Mesendoderm (in vitro differentiated cells): ENCODE data around the gene TIMELESS.

Source experiments
- DNase-seq: peaks from one replicate; pipeline ENCODE4 v3.0.0; 2013
- H2AK5ac ChIP-seq: 2 replicates; pipeline ENCODE4 v1.6.1; 2013; ENCODE audit warnings: low read length, inconsistent platforms
- H2BK120ac ChIP-seq: 2 replicates; pipeline ENCODE4 v1.6.1; 2013; ENCODE audit warnings: low read depth, mild to moderate bottlenecking, low read length, moderate library complexity, mixed read lengths
- H2BK15ac ChIP-seq: replicated peaks from 2 replicates; pipeline ENCODE4 v1.6.1; 2013; ENCODE audit warnings: low read depth, mild to moderate bottlenecking, moderate library complexity
- H2BK5ac ChIP-seq: 2 replicates; pipeline ENCODE4 v1.6.1; 2013; ENCODE audit warnings: low read length, inconsistent platforms
- H3K18ac ChIP-seq: 2 replicates; pipeline ENCODE4 v1.6.1; 2013; ENCODE audit warnings: mild to moderate bottlenecking, low read length, mixed read lengths
- H3K23ac ChIP-seq: one replicate; pipeline ENCODE4 v1.6.1; 2013; ENCODE audit warnings: low read length
- H3K27ac ChIP-seq: 2 replicates; pipeline ENCODE4 v1.5.1; 2013; ENCODE audit warnings: low read depth, mild to moderate bottlenecking, inconsistent platforms, low read length, moderate library complexity
- H3K27me3 ChIP-seq: 2 replicates; pipeline ENCODE4 v1.6.1; 2013; ENCODE audit warnings: low read length, control low read depth, mild to moderate bottlenecking, inconsistent platforms; ENCODE audit not compliant: insufficient read depth, poor library complexity
- H3K36me3 ChIP-seq: 2 replicates; pipeline ENCODE4 v1.6.1; 2013; ENCODE audit warnings: low read length, inconsistent platforms; ENCODE audit not compliant: control insufficient read depth, insufficient read depth
- H3K4ac ChIP-seq: one replicate; pipeline ENCODE4 v1.6.1; 2013; ENCODE audit warnings: low read depth, mild to moderate bottlenecking, low read length, moderate library complexity
- H3K4me1 ChIP-seq: 2 replicates; pipeline ENCODE4 v1.6.1; 2013; ENCODE audit warnings: low read depth, low read length, inconsistent platforms; ENCODE audit not compliant: control insufficient read depth
- H3K4me2 ChIP-seq: 2 replicates; pipeline ENCODE4 v1.6.1; 2013; ENCODE audit warnings: low read length
- H3K4me3 ChIP-seq: 2 replicates; pipeline ENCODE4 v1.5.1; 2013; ENCODE audit warnings: mild to moderate bottlenecking, low read length
- H3K56ac ChIP-seq: one replicate; pipeline ENCODE4 v1.6.1; 2013; ENCODE audit warnings: low read length
- H3K79me1 ChIP-seq: 2 replicates; pipeline ENCODE4 v1.6.1; 2013; ENCODE audit warnings: low read length, inconsistent platforms
- H3K79me2 ChIP-seq: 2 replicates; pipeline ENCODE4 v1.6.1; 2013; ENCODE audit warnings: mild to moderate bottlenecking, low read length; ENCODE audit not compliant: control insufficient read depth, insufficient read depth
- H3K9ac ChIP-seq: 2 replicates; pipeline ENCODE4 v1.6.1; 2013; ENCODE audit warnings: low read length, inconsistent platforms
- H4K5ac ChIP-seq: one replicate; pipeline ENCODE4 v1.6.1; 2013; ENCODE audit warnings: low read length
- H4K8ac ChIP-seq: one replicate; pipeline ENCODE4 v1.6.1; 2013; ENCODE audit warnings: low read depth, mild to moderate bottlenecking, control low read depth, low read length, moderate library complexity
- WGBS: extraction: QIAGEN DNeasy Blood & Tissue Kit; methylation state at CpG from one replicate; pipeline ENCODE4 v1.1.7; 2013; ENCODE audit warnings: low lambda C conversion rate, missing lambda C conversion rate; ENCODE audit not compliant: insufficient coverage; ENCODE audit errors: extremely low coverage; 5-methylcytosine and 5-hydroxymethylcytosine counted together

TIMELESS gene

DNA sequence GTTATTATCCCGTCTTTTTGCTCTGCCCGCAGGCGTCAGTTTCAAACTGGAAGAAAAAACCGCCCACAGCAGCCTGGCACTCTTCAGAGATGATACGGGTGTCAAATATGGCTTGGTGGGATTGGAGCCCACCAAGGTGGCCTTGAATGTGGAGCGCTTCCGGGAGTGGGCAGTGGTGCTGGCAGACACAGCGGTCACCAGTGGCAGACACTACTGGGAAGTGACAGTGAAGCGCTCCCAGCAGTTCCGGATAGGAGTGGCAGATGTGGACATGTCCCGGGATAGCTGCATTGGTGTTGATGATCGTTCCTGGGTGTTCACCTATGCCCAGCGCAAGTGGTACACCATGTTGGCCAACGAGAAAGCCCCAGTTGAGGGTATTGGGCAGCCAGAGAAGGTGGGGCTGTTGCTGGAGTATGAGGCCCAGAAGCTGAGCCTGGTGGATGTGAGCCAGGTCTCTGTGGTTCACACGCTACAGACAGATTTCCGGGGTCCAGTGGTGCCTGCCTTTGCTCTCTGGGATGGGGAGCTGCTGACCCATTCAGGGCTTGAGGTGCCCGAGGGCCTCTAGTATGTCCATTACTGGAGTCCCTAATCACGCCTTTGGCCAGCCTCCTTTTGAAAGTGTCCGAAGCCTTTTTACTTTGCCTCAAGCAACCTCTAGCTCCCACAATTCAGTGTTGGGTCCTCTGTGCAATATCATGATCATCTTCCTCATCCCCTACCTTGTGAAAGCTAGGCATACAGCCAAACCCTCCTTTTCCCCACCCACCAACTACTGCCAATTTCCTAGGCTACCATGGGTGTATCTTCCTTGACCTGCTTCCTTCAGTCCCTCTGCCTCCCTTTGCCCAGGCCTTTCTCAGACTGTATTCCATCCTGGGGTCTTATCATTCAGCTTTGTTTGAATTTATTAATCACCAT is 20.0 kb upstream of the TIMELESS start:
- H3K36me3 ChIP-seq: no peaks in the 10 kb centered on the region

DNA sequence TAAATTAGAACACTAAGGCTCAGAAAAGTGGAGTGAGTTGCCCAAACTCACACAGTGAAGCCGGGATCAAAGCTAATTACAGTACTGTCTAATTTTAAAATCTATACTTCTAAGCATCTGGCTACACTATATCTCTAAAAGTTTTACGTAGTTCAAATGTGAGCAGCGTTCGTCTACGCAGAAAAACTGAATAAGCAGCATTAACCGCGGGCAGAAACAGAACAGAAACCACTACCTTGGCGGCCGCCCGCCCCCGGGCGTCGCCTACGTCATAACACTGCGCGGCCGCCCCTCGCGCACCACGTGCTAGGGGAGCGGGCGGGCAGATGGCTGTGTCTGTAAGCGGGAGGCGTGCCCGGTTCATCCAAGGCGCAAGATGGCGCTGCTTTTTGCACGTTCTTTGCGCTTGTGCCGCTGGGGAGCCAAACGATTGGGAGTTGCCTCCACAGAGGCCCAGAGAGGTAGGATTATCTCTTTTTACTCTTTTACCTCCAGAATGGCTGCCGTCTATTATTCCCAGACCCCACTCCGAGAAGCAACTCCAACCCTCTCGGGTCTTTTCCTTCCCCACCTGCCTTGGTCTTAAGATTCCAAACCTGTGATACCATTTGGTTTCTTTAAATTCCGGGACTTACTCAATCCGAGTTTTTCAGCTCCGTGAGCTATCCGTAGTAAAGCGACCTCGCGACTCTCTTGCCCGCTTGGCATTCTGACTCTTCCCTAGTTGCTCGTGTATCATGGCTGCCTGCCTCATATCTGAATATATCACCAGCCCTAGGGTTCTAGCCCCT is 19.2 kb upstream of the TIMELESS start, which contains the start of gene SPRYD4:
SPRYD4 (plus strand) TSS at position 363 of the 791 bp plus-strand sequence; CDS start at position 377, 14 bp downstream.
- Histone ChIP-seq H3K56ac (peak within 1 kb of the TSS; percentile 91), H2BK15ac (no peak within 1 kb of the TSS), H2BK5ac (peak within 1 kb of the TSS; percentile 59), H3K4ac (peak within 1 kb of the TSS; percentile 98), H2BK120ac (no peak within 1 kb of the TSS), H2AK5ac (peak within 1 kb of the TSS; percentile 89), H3K4me3 (peak within 1 kb of the TSS; percentile 88), H3K27me3 (no peaks in the 10 kb centered on the region), H3K79me2 (peaks cover 13% of the 10 kb centered on the region), H3K79me1 (peaks cover 13% of the 10 kb centered on the region), H3K4me2 (peak within 1 kb of the TSS; percentile 94), H3K36me3 (no peaks in the 10 kb centered on the region), H3K18ac (peak within 1 kb of the TSS; percentile 71), H3K4me1 (peaks cover 5% of the 10 kb centered on the region), H3K9ac (peak within 1 kb of the TSS; percentile 97), H4K8ac (peak within 1 kb of the TSS; percentile 95), H3K23ac (peak within 1 kb of the TSS; percentile 50), H3K27ac (peak within 1 kb of the TSS; percentile 56), H4K5ac (peak within 1 kb of the TSS; percentile 94)
- peak; percentile 95 for DNase-seq
- no CpG with 5 or more reads among the region's 43 CpGs for WGBS

More for the DNA sequence above, 20.0 kb upstream of the TIMELESS start:
- Histone ChIP-seq H3K18ac (peak overlapping the region; percentile 71), H3K79me1 (peaks cover 13% of the 10 kb centered on the region), H3K4ac (peak overlapping the region; percentile 98), H2AK5ac (peak overlapping the region; percentile 89), H3K79me2 (peaks cover 13% of the 10 kb centered on the region), H3K27me3 (no peaks in the 10 kb centered on the region), H3K23ac (peak overlapping the region; percentile 50), H4K5ac (peak overlapping the region; percentile 94), H2BK15ac (no peak overlapping the region), H3K56ac (peak overlapping the region; percentile 91), H4K8ac (peak overlapping the region; percentile 95), H3K4me1 (peaks cover 5% of the 10 kb centered on the region), H2BK5ac (no peak overlapping the region), H2BK120ac (no peak overlapping the region), H3K4me2 (peak overlapping the region; percentile 94), H3K9ac (peak overlapping the region; percentile 97), H3K4me3 (peak overlapping the region; percentile 88), H3K27ac (no peak overlapping the region)
- no peak for DNase-seq
- WGBS: no CpG with 5 or more reads among the region's 19 CpGs

DNA sequence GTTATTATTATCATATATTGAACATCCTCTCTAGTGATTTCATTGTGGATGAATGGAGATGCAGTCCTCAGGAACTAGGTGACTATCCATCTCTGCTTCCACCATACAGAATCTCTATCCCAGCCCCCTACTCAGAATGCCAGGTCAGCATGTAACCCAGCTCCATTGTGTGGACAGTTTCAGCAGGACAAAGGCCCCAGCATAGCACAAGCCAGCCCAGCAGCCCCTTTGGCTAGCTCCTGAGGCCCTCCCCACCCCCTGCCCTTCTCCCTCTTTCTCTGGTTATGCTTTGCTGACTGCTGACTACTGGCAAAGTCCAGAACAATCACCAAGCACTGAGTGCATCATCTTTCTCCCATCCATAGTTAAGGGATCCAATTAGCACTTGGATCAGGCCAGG is 13.3 kb upstream of the TIMELESS start:
- no peak overlapping the region for H3K4me3 ChIP-seq
- H2AK5ac ChIP-seq: no peak overlapping the region
- no peaks in the 10 kb centered on the region for H3K36me3 ChIP-seq
- no peak overlapping the region for H3K56ac ChIP-seq
- H4K5ac ChIP-seq: no peak overlapping the region
- DNase-seq: no peak
- H3K9ac ChIP-seq: no peak overlapping the region
- H3K27ac ChIP-seq: no peak overlapping the region
- H3K4me2 ChIP-seq: no peak overlapping the region
- no peak overlapping the region for H3K23ac ChIP-seq
- H2BK5ac ChIP-seq: no peak overlapping the region
- H3K79me2 ChIP-seq: no peaks in the 10 kb centered on the region
- H3K79me1 ChIP-seq: no peaks in the 10 kb centered on the region
- no peak overlapping the region for H2BK120ac ChIP-seq
- no peak overlapping the region for H3K18ac ChIP-seq
- H3K4me1 ChIP-seq: no peaks in the 10 kb centered on the region
- no peak overlapping the region for H3K4ac ChIP-seq
- H4K8ac ChIP-seq: no peak overlapping the region
- no peaks in the 10 kb centered on the region for H3K27me3 ChIP-seq
- H2BK15ac ChIP-seq: no peak overlapping the region

DNA sequence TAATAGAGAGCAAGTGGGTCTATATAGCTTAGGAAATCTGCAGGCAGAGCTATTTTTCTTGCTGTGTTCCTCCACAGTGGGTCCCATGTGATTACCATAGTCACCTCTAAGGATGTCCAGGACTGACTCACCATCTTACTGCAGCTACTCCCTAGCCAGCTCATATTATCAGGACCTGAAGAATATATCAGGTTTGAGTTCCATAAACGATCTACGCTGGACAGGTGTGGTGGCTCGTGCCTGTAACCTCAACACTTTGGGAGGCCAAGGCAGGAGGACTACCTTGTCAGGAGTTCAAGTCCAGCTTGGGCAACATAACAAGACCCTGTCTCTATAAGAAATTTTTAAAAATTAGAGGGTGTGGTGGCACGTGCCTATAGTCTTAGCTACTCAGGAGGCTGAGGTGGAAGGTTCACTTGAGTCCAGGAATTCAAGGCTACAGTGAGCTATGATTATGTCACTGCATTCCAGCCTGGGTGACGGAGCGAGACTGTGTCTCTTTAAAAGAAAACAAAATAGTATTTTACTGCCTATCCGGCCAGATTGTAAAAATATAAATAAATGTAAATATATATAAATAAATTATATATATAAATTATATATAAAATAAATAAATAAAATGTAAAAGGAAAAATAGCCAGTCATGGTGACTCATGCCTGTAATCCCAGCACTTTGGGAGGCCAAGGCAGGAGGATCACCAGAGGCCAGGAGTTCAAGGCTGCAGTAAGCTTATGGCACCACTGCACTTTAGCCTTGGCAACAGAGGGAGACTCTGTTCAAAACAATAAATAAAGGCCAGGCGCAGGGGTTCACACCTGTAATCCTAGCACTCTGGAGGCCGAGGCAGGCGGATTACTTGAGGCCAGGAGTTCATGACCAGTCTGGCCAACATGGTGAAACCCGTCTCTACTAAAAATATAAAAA is 12.3 kb upstream of the TIMELESS start:
- Histone ChIP-seq H2AK5ac (no peak overlapping the region), H3K9ac (no peak overlapping the region), H3K18ac (no peak overlapping the region), H3K4me3 (no peak overlapping the region), H2BK5ac (no peak overlapping the region), H3K27ac (no peak overlapping the region), H2BK120ac (no peak overlapping the region), H3K27me3 (no peaks in the 10 kb centered on the region), H3K79me1 (no peaks in the 10 kb centered on the region), H3K23ac (no peak overlapping the region), H3K36me3 (no peaks in the 10 kb centered on the region), H2BK15ac (no peak overlapping the region), H3K4ac (peak overlapping the region; percentile 37), H3K4me2 (no peak overlapping the region), H3K56ac (no peak overlapping the region), H3K4me1 (no peaks in the 10 kb centered on the region), H4K8ac (no peak overlapping the region), H4K5ac (no peak overlapping the region), H3K79me2 (no peaks in the 10 kb centered on the region)
- WGBS: no CpG with 5 or more reads among the region's 11 CpGs
- DNase-seq: no peak

DNA sequence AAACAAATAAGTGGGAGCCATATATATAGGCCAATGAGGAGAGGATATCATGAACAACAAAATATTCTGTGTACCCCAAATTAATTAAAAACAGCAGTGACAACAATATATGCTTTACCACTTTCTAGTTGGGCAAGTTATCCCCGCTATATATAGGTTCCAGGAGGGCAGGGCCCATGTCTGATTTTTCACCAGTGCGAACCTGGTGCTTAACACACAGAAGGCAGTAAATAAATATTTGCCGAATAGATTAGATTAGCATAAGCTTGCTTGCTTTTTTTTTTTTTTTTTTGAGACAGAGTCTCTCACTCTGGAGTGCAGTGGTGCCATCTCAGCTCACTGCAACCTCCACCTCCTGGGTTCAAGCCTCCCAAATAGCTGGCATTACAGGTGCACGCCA is 8.6 kb upstream of the TIMELESS start:
- Histone ChIP-seq H3K4me2 (no peak overlapping the region), H3K36me3 (no peaks in the 10 kb centered on the region), H3K79me1 (no peaks in the 10 kb centered on the region), H3K27me3 (no peaks in the 10 kb centered on the region), H2BK15ac (no peak overlapping the region), H3K9ac (no peak overlapping the region), H3K4ac (no peak overlapping the region), H4K8ac (no peak overlapping the region), H2BK120ac (no peak overlapping the region), H3K79me2 (no peaks in the 10 kb centered on the region), H2AK5ac (no peak overlapping the region), H2BK5ac (no peak overlapping the region), H4K5ac (no peak overlapping the region), H3K4me1 (no peaks in the 10 kb centered on the region), H3K23ac (no peak overlapping the region), H3K27ac (no peak overlapping the region), H3K4me3 (no peak overlapping the region), H3K56ac (no peak overlapping the region), H3K18ac (no peak overlapping the region)
- DNase-seq: no peak
- no CpG with 5 or more reads among the region's 4 CpGs for WGBS
